GM12878 (cell line): Measurements from ENCODE around the gene TLDC2. TPM values are rescaled to one million over a fixed set of nuclear protein-coding genes. Genes with fewer than 3 reads are reported as not detected.

Experiments used
- ATAC-seq: fragments of 200-7000 bp; cut with Tn5 transposase; 3 replicates; pipeline ENCODE4 v1.9.1; 2020; ENCODE audit warnings: mild to moderate bottlenecking, moderate library complexity
- BruUV-seq: library from RNA; stranded (reverse); fragments of 400-500 nt; replicated peaks from 2 replicates; lab custom pipeline; 2021; lab: Mats Ljungman, UMichigan
- CTCF ChIA-PET: fragments of 300-600 bp; sonication (Branson Sonifier 250); formaldehyde crosslinking; extraction: SDS; loops from one replicate; lab custom pipeline; 2021; ENCODE audit warnings: inconsistent platforms; lab: Yijun Ruan, JAX
- POLR2A ChIA-PET: fragments of 350-600 bp; formaldehyde crosslinking; extraction: SDS; loops from one replicate; lab custom pipeline; 2021; ENCODE audit warnings: inconsistent platforms; lab: Charles Lee
- RAD21 ChIA-PET: fragments of 300-600 bp; sonication (Branson Sonifier 250); formaldehyde crosslinking; loops from one replicate; lab custom pipeline; 2023; ENCODE audit warnings: antibody characterized with exemption; ENCODE audit not compliant: unreplicated experiment; lab: Charles Lee
- SMC1A ChIA-PET: fragments of 300-600 bp; sonication (Branson Sonifier 250); formaldehyde crosslinking; loops from one replicate; lab custom pipeline; 2023; ENCODE audit not compliant: unreplicated experiment, uncharacterized antibody; lab: Charles Lee
- DNase-seq: peaks from one replicate; pipeline ENCODE4 v3.0.0-alpha.2; 2011; ENCODE audit warnings: low read depth, low spot score
- FAIRE-seq: peaks from 3 replicates; lab custom pipeline; 2011; peaks lifted over from hg19 to GRCh38; lab: Jason Lieb, UNC
- H2AFZ ChIP-seq: 2 replicates; pipeline ENCODE4 v1.6.0; 2011; ENCODE audit warnings: low read depth, low read length, control low read depth; ENCODE audit not compliant: control insufficient read depth
- H3K27ac ChIP-seq: 2 replicates; pipeline ENCODE4 v1.5.1; 2011; ENCODE audit warnings: control low read depth; ENCODE audit not compliant: control insufficient read depth, insufficient read depth
- H3K27me3 ChIP-seq, 2 experiments: replicated peaks in 1 of 2; 2 replicates each; pipeline versions ENCODE4 v1.6.0 to v1.6.1; 2011; ENCODE audit warnings: low read length in 1 of 2; ENCODE audit not compliant: control insufficient read depth in 2 of 2, insufficient read depth in 2 of 2
- H3K36me3 ChIP-seq, 2 experiments: 2 replicates each; pipeline ENCODE4 v1.5.1; 2011; ENCODE audit warnings: low read length in 1 of 2; ENCODE audit not compliant: control insufficient read depth in 2 of 2, insufficient read depth in 2 of 2
- H3K4me1 ChIP-seq: 2 replicates; pipeline ENCODE4 v1.6.1; 2011; ENCODE audit warnings: mild to moderate bottlenecking, low read length, moderate library complexity, mixed read lengths; ENCODE audit not compliant: control insufficient read depth, insufficient read depth
- H3K4me2 ChIP-seq: 2 replicates; pipeline ENCODE4 v1.6.0; 2011; ENCODE audit warnings: control low read depth; ENCODE audit not compliant: control insufficient read depth, insufficient read depth
- H3K4me3 ChIP-seq: fragments of 200-600 bp; sonication (generic); 2 replicates; pipeline ENCODE4 v1.5.1; 2016
- H3K79me2 ChIP-seq: 2 replicates; pipeline ENCODE4 v1.6.0; 2011; ENCODE audit warnings: low read length; ENCODE audit not compliant: control insufficient read depth, insufficient read depth
- H3K9ac ChIP-seq: 2 replicates; pipeline ENCODE4 v1.8.0; 2011; ENCODE audit warnings: low read length, control low read depth, mixed read lengths; ENCODE audit not compliant: control insufficient read depth, insufficient read depth
- H3K9me3 ChIP-seq: replicated peaks from 3 replicates; pipeline ENCODE4 v1.5.1; 2011; ENCODE audit warnings: mild to moderate bottlenecking, low read length; ENCODE audit not compliant: control insufficient read depth, insufficient read depth
- H4K20me1 ChIP-seq: 2 replicates; pipeline ENCODE4 v1.6.0; 2011; ENCODE audit not compliant: control insufficient read depth, insufficient read depth
- DPF2 ChIP-seq: fragments of 450-650 bp; IDR thresholded peaks from 2 replicates; pipeline ENCODE4 v1.6.1; 2017; ENCODE audit warnings: mild to moderate bottlenecking
- FOS ChIP-seq: IDR thresholded peaks from 3 replicates; pipeline ENCODE4 v1.6.1; 2011; ENCODE audit warnings: borderline replicate concordance; ENCODE audit not compliant: insufficient read length; ENCODE audit errors: extremely low read depth
- IKZF2 ChIP-seq, 2 experiments: fragments of 450-650 bp; IDR thresholded peaks; 2 replicates each; pipeline ENCODE4 v1.6.1; 2017; ENCODE audit warnings: mild to moderate bottlenecking in 2 of 2, moderate library complexity in 2 of 2
- JUND ChIP-seq: IDR thresholded peaks from 2 replicates; pipeline ENCODE4 v1.6.1; 2012; ENCODE audit warnings: low read depth, mild to moderate bottlenecking, low read length, improper control_type of control experiment, moderate library complexity
- PML ChIP-seq: IDR thresholded peaks from 2 replicates; pipeline ENCODE4 v1.6.1; 2012; ENCODE audit warnings: low read length, inconsistent platforms
- ZNF24 ChIP-seq: fragments of 450-650 bp; IDR thresholded peaks from 2 replicates; pipeline ENCODE4 v1.6.1; 2017; ENCODE audit warnings: antibody characterized with exemption, mild to moderate bottlenecking
- in situ Hi-C: fragments of 300-500 bp; cut with MboI; formaldehyde crosslinking; loops from 9 replicates; pipeline ENCODE4 v1.14.3; 2018; ENCODE audit warnings: mixed read lengths
- intact Hi-C: fragments of 100-400 bp; cut with micrococcal nuclease; formaldehyde crosslinking; loops from one replicate; pipeline ENCODE4 v1.14.2; 2022; ENCODE audit not compliant: unreplicated experiment
- polyA plus RNA-seq, 11 experiments: library from polyadenylated mRNA; depleted of rRNA in 4 of 11; unstranded in 6 of 11; stranded (reverse) in 5 of 11; fragments of >200 nt; fragmentation: Nextera tagmentation in 4 of 11; fragmentation: Illumina TruSeq in 1 of 11; extraction: Ambion mirVana in 4 of 11; extraction: Trizol in 1 of 11; gene quantifications; 1 replicate in 1 of 11; 2 replicates in 10 of 11; pipeline versions ENCODE4 v1.2.1 to v1.2.3, GENCODE V29; 2011 to 2016; ENCODE audit warnings: inconsistent platforms in 2 of 11, missing spikeins in 2 of 11, low read depth in 1 of 11
- total RNA-seq, 4 experiments: library from RNA; depleted of rRNA in 3 of 4; stranded (reverse); fragments of >200 nt in 3 of 4; fragmentation: Illumina TruSeq in 1 of 4; extraction: Trizol in 1 of 4; gene quantifications; 2 replicates each; pipeline versions ENCODE4 v1.2.1 to v1.2.3, GENCODE V29; 2013 to 2021
- TF ChIP-seq, protein P1 (sequence below): fragments of 450-650 bp; IDR thresholded peaks from 2 replicates; pipeline ENCODE4 v1.6.1; 2018; ENCODE audit warnings: borderline replicate concordance, mild to moderate bottlenecking; ENCODE audit not compliant: partially characterized antibody
- TF ChIP-seq, protein P2 (sequence below): fragments of 450-650 bp; formaldehyde crosslinking; IDR thresholded peaks from 2 replicates; pipeline ENCODE4 v1.4.0; 2020; ENCODE audit warnings: mild to moderate bottlenecking, moderate library complexity

The TLDC2 gene
- total and polyA plus RNA-seq, 10 of the 15 experiments (the other 5 are each of a cell fraction or from before 2014, with no cell fraction given), result 0.05 to 0.41 (median 0.21) TPM

DNA sequence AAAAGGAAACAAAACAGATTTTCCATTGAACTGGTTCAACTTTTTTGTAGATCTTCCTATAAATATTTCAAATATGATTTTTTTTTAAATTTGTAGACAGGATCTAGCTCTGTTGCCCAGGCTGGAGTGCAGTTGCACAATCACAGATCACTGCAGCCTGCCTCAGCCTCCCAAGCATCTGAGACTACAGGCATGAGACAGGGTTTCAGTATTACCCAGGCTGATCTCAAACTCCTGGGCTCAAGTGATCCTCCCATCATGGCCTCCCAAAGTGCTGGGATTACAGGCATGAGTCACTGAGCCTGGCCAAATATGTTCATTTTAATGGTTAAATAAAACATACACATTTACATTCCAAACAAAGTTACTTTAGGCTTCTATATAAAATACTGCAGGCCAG, 42.0 kb downstream of the TLDC2 start:
- H3K9ac ChIP-seq, result no peak overlapping the region
- no peak overlapping the region for H3K4me3 ChIP-seq
- CTCF ChIA-PET, result interaction anchor here (0.8 to 2.7 kb wide), 5 partner anchors 8 to 174 kb away, joined by 3 to 9 read pairs (median 5); partner anchors contain the start of gene NDRG3
- intact Hi-C loops, result no loop called here
- TF ChIP-seq, protein P1, sequence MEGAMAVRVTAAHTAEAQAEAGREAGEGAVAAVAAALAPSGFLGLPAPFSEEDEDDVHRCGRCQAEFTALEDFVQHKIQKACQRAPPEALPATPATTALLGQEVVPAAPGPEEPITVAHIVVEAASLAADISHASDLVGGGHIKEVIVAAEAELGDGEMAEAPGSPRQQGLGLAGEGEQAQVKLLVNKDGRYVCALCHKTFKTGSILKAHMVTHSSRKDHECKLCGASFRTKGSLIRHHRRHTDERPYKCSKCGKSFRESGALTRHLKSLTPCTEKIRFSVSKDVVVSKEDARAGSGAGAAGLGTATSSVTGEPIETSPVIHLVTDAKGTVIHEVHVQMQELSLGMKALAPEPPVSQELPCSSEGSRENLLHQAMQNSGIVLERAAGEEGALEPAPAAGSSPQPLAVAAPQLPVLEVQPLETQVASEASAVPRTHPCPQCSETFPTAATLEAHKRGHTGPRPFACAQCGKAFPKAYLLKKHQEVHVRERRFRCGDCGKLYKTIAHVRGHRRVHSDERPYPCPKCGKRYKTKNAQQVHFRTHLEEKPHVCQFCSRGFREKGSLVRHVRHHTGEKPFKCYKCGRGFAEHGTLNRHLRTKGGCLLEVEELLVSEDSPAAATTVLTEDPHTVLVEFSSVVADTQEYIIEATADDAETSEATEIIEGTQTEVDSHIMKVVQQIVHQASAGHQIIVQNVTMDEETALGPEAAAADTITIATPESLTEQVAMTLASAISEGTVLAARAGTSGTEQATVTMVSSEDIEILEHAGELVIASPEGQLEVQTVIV, result no peak
- TF ChIP-seq JUND, result no peak
- no peak for TF ChIP-seq PML
- no peak for TF ChIP-seq FOS
- TF ChIP-seq, protein P2, sequence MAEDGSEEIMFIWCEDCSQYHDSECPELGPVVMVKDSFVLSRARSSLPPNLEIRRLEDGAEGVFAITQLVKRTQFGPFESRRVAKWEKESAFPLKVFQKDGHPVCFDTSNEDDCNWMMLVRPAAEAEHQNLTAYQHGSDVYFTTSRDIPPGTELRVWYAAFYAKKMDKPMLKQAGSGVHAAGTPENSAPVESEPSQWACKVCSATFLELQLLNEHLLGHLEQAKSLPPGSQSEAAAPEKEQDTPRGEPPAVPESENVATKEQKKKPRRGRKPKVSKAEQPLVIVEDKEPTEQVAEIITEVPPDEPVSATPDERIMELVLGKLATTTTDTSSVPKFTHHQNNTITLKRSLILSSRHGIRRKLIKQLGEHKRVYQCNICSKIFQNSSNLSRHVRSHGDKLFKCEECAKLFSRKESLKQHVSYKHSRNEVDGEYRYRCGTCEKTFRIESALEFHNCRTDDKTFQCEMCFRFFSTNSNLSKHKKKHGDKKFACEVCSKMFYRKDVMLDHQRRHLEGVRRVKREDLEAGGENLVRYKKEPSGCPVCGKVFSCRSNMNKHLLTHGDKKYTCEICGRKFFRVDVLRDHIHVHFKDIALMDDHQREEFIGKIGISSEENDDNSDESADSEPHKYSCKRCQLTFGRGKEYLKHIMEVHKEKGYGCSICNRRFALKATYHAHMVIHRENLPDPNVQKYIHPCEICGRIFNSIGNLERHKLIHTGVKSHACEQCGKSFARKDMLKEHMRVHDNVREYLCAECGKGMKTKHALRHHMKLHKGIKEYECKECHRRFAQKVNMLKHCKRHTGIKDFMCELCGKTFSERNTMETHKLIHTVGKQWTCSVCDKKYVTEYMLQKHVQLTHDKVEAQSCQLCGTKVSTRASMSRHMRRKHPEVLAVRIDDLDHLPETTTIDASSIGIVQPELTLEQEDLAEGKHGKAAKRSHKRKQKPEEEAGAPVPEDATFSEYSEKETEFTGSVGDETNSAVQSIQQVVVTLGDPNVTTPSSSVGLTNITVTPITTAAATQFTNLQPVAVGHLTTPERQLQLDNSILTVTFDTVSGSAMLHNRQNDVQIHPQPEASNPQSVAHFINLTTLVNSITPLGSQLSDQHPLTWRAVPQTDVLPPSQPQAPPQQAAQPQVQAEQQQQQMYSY, result no peak
- no peak for TF ChIP-seq ZNF24
- TF ChIP-seq DPF2, result no peak
- TF ChIP-seq IKZF2 (IDR thresholded peaks at IDR 0.05), result no peak
- TF ChIP-seq, all 136 proteins: peak for 0
- BruUV-seq, result no TSS peak
- FAIRE-seq (no peak), ATAC-seq (no peak), DNase-seq (no peak)
- Histone ChIP-seq H3K4me2 (no peak overlapping the region), H3K27ac (no peak overlapping the region), H3K79me2 (no peaks in the 10 kb centered on the region), H2AFZ (no peak overlapping the region), H3K4me1 (no peaks in the 10 kb centered on the region), H3K27me3 (no peaks in the 10 kb centered on the region), H4K20me1 (no peaks in the 10 kb centered on the region), H3K36me3 (peaks cover 4 to 8% of the 10 kb centered on the region in 2 experiments; a peak in 2 of 4 replicates), H3K9me3 (no peaks in the 10 kb centered on the region)
- in situ Hi-C loops, result no loop called here
- POLR2A ChIA-PET, result no interaction called here
- RAD21 ChIA-PET, result interaction anchor here (0.7 to 0.8 kb wide), 2 partner anchors 82 to 296 kb away, joined by 3 read pairs; no protein-coding TSS in a partner anchor
- SMC1A ChIA-PET, result interaction anchor here (0.6 to 1.8 kb wide), 6 partner anchors 10 to 299 kb away, joined by 3 to 5 read pairs (median 3); no protein-coding TSS in a partner anchor
